WTC11 (cell line): ENCODE measurements around the gene PBX3. TPM values are rescaled to one million over a fixed set of nuclear protein-coding genes. Genes with fewer than 3 reads are reported as not detected.
A peak's percentile ranks its signal among the peaks of the same experiment; 100 is the strongest.

Experiments used
- ATAC-seq: fragments of 200-7000 bp; cut with Tn5 transposase; 2 replicates; pipeline ENCODE4 v1.10.0; 2021; ENCODE audit warnings: mild to moderate bottlenecking, moderate library complexity
- CTCF ChIA-PET: fragments of 300-600 bp; sonication (Branson Sonifier 250); formaldehyde crosslinking; loops from one replicate; lab custom pipeline; 2021; ENCODE audit warnings: antibody characterized with exemption; lab: Charles Lee
- POLR2A ChIA-PET: fragments of 350-600 bp; sonication (Branson Sonifier 250); formaldehyde crosslinking; loops from one replicate; lab custom pipeline; 2021; ENCODE audit warnings: antibody characterized with exemption; lab: Charles Lee
- DNase-seq: peaks from one replicate; pipeline ENCODE4 v3.0.0; 2021; ENCODE audit warnings: low spot score
- H3K27ac Mint-ChIP-seq: 2 replicates; pipeline ENCODE4 v1.8.0; 2021; ENCODE audit warnings: mixed read lengths
- H3K27me3 Mint-ChIP-seq: 2 replicates; pipeline ENCODE4 v1.8.0; 2021; ENCODE audit warnings: low read depth, mild to moderate bottlenecking, moderate library complexity, mixed read lengths
- H3K36me3 Mint-ChIP-seq: 2 replicates; pipeline ENCODE4 v1.8.0; 2021; ENCODE audit warnings: mixed read lengths
- H3K4me1 Mint-ChIP-seq: 2 replicates; pipeline ENCODE4 v1.8.0; 2022; ENCODE audit warnings: mixed read lengths
- H3K4me3 Mint-ChIP-seq: 2 replicates; pipeline ENCODE4 v1.8.0; 2021; ENCODE audit warnings: mild to moderate bottlenecking, moderate library complexity, mixed read lengths
- H3K9me3 Mint-ChIP-seq: 2 replicates; pipeline ENCODE4 v1.8.0; 2021; ENCODE audit warnings: mixed read lengths
- GRHL2 ChIP-seq: fragments of 250-450 bp; sonication (Bioruptor Pico); IDR thresholded peaks from 2 replicates; pipeline ENCODE4 v1.8.0; 2022; ENCODE audit warnings: mild to moderate bottlenecking, moderate library complexity; ENCODE audit not compliant: insufficient replicate concordance, severe bottlenecking
- IRF2 ChIP-seq: sonication (generic); formaldehyde crosslinking; IDR thresholded peaks from 2 replicates; pipeline ENCODE4 v1.8.0; 2022; ENCODE audit warnings: low read depth, missing genetic modification reagents, borderline replicate concordance
- NFATC4 ChIP-seq: fragments of 250-450 bp; sonication (Bioruptor Pico); IDR thresholded peaks from 2 replicates; pipeline ENCODE4 v1.9.0; 2021; ENCODE audit warnings: mild to moderate bottlenecking
- NFE2L1 ChIP-seq: sonication (generic); formaldehyde crosslinking; IDR thresholded peaks from 2 replicates; pipeline ENCODE4 v1.8.1; 2023; ENCODE audit warnings: missing genetic modification reagents
- RELA ChIP-seq: sonication (generic); formaldehyde crosslinking; IDR thresholded peaks from 2 replicates; pipeline ENCODE4 v1.8.1; 2022; ENCODE audit warnings: missing genetic modification reagents, mild to moderate bottlenecking, borderline replicate concordance
- SOX15 ChIP-seq: fragments of 250-450 bp; sonication (Bioruptor Pico); IDR thresholded peaks from 2 replicates; pipeline ENCODE4 v1.9.0; 2021; ENCODE audit warnings: mild to moderate bottlenecking
- TCF7 ChIP-seq: sonication (generic); formaldehyde crosslinking; IDR thresholded peaks from 2 replicates; pipeline ENCODE4 v1.8.0; 2022; ENCODE audit warnings: mild to moderate bottlenecking, low read depth, missing genetic modification reagents, moderate library complexity
- TEAD1 ChIP-seq: sonication (generic); formaldehyde crosslinking; IDR thresholded peaks from 2 replicates; pipeline ENCODE4 v1.8.0; 2022; ENCODE audit warnings: mild to moderate bottlenecking, missing genetic modification reagents
- total RNA-seq: library from RNA; stranded (reverse); gene quantifications from 3 replicates; pipeline ENCODE4 v1.2.3, GENCODE V29; 2021
- TF ChIP-seq, protein P1 (sequence below): sonication (generic); formaldehyde crosslinking; IDR thresholded peaks from 2 replicates; pipeline ENCODE4 v1.8.1; 2023; ENCODE audit warnings: mild to moderate bottlenecking, missing genetic modification reagents, moderate library complexity
- TF ChIP-seq, protein P2 (sequence below): sonication (generic); formaldehyde crosslinking; IDR thresholded peaks from 2 replicates; pipeline ENCODE4 v1.8.1; 2023; ENCODE audit warnings: mild to moderate bottlenecking, missing genetic modification reagents, moderate library complexity
- TF ChIP-seq, protein P3 (sequence below): sonication (generic); formaldehyde crosslinking; IDR thresholded peaks from 2 replicates; pipeline ENCODE4 v1.8.0; 2023; ENCODE audit warnings: mild to moderate bottlenecking, missing genetic modification reagents
- TF ChIP-seq, protein P4 (sequence below): sonication (generic); formaldehyde crosslinking; IDR thresholded peaks from 2 replicates; pipeline ENCODE4 v1.8.1; 2023; ENCODE audit warnings: mild to moderate bottlenecking, missing genetic modification reagents
- TF ChIP-seq, protein P5 (sequence below): sonication (generic); formaldehyde crosslinking; IDR thresholded peaks from 2 replicates; pipeline ENCODE4 v1.8.0; 2022; ENCODE audit warnings: mild to moderate bottlenecking, missing genetic modification reagents
- TF ChIP-seq, protein P6 (sequence below): sonication (generic); formaldehyde crosslinking; IDR thresholded peaks from 2 replicates; pipeline ENCODE4 v1.8.1; 2023; ENCODE audit warnings: mild to moderate bottlenecking, missing genetic modification reagents
- TF ChIP-seq, protein P7 (sequence below): sonication (generic); formaldehyde crosslinking; IDR thresholded peaks from 2 replicates; pipeline ENCODE4 v1.8.1; 2022; ENCODE audit warnings: low read depth, missing genetic modification reagents, borderline replicate concordance

PBX3 gene
- total RNA-seq, 1 experiment from 2014 or later: 48.5 TPM

DNA sequence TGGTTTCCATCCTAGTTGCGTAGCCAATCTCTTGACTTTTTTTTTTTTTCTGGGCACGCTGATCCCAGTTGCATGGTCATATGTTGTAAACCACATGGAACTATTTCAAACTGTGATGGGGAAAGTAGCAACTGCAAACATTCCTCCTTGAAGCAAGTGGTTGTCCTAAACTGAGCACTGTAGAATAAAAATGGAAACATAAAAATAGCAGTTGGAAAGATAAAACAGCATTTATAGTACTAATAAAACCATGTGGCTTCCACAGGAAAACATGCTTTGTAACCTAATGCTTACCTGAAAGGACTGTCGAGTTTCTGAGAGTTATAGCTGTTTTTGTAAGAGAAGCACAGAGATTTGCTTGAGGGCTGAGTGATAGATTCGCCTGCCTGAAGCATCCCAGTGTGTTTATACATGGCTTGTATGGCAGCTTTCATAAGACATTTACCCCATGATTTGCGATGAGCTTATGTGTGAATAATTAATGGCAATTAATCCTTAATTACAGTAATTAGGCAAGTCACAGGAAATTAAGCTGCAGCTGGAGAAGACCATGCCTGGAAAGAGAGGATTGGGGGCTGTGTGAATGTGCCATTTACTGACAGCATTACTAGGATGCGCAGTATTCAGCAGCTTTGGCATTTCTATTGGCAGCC lies 136.5 kb downstream of the PBX3 start (continued):
- TF ChIP-seq, protein P1, sequence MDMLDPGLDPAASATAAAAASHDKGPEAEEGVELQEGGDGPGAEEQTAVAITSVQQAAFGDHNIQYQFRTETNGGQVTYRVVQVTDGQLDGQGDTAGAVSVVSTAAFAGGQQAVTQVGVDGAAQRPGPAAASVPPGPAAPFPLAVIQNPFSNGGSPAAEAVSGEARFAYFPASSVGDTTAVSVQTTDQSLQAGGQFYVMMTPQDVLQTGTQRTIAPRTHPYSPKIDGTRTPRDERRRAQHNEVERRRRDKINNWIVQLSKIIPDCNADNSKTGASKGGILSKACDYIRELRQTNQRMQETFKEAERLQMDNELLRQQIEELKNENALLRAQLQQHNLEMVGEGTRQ (CRISPR knock-in tag): no peak

DNA sequence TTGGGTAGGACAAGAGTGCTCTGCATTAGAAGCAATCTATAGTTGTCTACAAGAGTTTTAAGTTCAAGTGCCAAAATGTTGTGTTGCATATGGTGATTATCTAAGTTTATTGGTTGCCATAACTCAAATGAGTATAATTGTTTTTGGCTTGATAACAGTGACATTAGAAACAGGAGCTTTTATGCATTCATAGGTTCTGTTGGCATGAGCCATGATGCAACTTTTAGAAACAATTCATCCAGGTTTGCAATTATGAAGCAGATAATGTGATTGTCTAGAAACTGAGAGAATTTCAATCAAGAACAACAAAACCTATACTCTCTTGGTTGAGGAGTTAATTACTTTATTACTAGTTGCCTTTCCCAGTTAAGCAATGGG lies 137.0 kb downstream of the PBX3 start:
- no peak for DNase-seq
- ChIA-PET POLR2A (interaction anchor here (0.5 kb wide), 1 partner anchor 171 kb away, joined by 3 read pairs; no protein-coding TSS in a partner anchor), CTCF (no interaction called here)
- Mint-ChIP-seq H3K36me3 (no peaks in the 10 kb centered on the region), H3K4me1 (peaks cover 65% of the 10 kb centered on the region), H3K27me3 (no peaks in the 10 kb centered on the region), H3K27ac (no peak overlapping the region), H3K9me3 (no peaks in the 10 kb centered on the region), H3K4me3 (no peak overlapping the region)
- ATAC-seq: no peak
- TF ChIP-seq, protein P2, sequence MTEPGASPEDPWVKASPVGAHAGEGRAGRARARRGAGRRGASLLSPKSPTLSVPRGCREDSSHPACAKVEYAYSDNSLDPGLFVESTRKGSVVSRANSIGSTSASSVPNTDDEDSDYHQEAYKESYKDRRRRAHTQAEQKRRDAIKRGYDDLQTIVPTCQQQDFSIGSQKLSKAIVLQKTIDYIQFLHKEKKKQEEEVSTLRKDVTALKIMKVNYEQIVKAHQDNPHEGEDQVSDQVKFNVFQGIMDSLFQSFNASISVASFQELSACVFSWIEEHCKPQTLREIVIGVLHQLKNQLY: no peak
- TF ChIP-seq TEAD1 (no peak), GRHL2 (no peak), SOX15 (CRISPR knock-in tag) (no peak), RELA (CRISPR knock-in tag) (no peak), NFATC4 (CRISPR knock-in tag) (no peak), IRF2 (no peak)
- TF ChIP-seq, protein P3, sequence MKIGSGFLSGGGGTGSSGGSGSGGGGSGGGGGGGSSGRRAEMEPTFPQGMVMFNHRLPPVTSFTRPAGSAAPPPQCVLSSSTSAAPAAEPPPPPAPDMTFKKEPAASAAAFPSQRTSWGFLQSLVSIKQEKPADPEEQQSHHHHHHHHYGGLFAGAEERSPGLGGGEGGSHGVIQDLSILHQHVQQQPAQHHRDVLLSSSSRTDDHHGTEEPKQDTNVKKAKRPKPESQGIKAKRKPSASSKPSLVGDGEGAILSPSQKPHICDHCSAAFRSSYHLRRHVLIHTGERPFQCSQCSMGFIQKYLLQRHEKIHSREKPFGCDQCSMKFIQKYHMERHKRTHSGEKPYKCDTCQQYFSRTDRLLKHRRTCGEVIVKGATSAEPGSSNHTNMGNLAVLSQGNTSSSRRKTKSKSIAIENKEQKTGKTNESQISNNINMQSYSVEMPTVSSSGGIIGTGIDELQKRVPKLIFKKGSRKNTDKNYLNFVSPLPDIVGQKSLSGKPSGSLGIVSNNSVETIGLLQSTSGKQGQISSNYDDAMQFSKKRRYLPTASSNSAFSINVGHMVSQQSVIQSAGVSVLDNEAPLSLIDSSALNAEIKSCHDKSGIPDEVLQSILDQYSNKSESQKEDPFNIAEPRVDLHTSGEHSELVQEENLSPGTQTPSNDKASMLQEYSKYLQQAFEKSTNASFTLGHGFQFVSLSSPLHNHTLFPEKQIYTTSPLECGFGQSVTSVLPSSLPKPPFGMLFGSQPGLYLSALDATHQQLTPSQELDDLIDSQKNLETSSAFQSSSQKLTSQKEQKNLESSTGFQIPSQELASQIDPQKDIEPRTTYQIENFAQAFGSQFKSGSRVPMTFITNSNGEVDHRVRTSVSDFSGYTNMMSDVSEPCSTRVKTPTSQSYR: no peak
- TF ChIP-seq, protein P4, sequence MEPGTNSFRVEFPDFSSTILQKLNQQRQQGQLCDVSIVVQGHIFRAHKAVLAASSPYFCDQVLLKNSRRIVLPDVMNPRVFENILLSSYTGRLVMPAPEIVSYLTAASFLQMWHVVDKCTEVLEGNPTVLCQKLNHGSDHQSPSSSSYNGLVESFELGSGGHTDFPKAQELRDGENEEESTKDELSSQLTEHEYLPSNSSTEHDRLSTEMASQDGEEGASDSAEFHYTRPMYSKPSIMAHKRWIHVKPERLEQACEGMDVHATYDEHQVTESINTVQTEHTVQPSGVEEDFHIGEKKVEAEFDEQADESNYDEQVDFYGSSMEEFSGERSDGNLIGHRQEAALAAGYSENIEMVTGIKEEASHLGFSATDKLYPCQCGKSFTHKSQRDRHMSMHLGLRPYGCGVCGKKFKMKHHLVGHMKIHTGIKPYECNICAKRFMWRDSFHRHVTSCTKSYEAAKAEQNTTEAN (CRISPR knock-in tag): no peak
- TF ChIP-seq, protein P5, sequence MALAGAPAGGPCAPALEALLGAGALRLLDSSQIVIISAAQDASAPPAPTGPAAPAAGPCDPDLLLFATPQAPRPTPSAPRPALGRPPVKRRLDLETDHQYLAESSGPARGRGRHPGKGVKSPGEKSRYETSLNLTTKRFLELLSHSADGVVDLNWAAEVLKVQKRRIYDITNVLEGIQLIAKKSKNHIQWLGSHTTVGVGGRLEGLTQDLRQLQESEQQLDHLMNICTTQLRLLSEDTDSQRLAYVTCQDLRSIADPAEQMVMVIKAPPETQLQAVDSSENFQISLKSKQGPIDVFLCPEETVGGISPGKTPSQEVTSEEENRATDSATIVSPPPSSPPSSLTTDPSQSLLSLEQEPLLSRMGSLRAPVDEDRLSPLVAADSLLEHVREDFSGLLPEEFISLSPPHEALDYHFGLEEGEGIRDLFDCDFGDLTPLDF (CRISPR knock-in tag): no peak
- TF ChIP-seq, protein P6, sequence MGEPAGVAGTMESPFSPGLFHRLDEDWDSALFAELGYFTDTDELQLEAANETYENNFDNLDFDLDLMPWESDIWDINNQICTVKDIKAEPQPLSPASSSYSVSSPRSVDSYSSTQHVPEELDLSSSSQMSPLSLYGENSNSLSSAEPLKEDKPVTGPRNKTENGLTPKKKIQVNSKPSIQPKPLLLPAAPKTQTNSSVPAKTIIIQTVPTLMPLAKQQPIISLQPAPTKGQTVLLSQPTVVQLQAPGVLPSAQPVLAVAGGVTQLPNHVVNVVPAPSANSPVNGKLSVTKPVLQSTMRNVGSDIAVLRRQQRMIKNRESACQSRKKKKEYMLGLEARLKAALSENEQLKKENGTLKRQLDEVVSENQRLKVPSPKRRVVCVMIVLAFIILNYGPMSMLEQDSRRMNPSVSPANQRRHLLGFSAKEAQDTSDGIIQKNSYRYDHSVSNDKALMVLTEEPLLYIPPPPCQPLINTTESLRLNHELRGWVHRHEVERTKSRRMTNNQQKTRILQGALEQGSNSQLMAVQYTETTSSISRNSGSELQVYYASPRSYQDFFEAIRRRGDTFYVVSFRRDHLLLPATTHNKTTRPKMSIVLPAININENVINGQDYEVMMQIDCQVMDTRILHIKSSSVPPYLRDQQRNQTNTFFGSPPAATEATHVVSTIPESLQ: no peak

DNA sequence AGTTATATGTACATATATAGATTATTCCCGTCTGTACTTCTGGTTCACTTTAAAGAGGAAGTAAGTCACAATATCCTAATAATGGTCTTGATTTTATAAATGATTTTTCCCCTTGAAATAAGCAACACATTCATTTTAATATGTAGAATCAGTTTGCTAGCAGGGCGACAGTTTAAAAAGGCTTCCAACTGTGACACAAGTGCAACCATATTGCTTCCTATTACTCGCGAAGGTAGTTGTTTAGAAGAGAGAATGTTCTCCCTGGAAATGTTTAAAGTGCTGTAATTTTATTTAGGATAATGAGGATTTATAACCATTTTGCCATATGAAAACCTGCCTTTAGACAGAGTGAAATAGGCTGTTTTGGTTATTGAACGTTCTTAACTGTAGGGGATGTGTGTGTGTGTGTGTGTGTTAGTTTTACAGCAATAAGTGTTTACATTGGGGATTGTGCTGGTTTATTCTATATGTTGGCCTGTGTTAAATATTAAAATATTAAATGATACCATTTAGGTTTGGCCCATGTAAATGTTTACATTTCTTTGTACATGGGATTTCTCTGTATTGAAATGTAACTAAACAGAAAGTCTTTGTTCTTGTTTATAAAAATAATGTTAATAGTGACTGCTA lies 138.3 kb downstream of the PBX3 start:
- Mint-ChIP-seq H3K4me3 (no peak overlapping the region; the same call in 1 of the 2 replicates), H3K4me1 (peaks cover 74% of the 10 kb centered on the region), H3K27me3 (no peaks in the 10 kb centered on the region; the same call in 1 of the 2 replicates), H3K9me3 (no peaks in the 10 kb centered on the region), H3K36me3 (no peaks in the 10 kb centered on the region), H3K27ac (peak overlapping the region; percentile 60; the same call in 1 of the 2 replicates)
- POLR2A ChIA-PET: no interaction called here
- DNase-seq (no peak), ATAC-seq (no peak)
- CTCF ChIA-PET: no interaction called here
- TF ChIP-seq, protein P4 (CRISPR knock-in tag): no peak
- TF ChIP-seq, protein P7, sequence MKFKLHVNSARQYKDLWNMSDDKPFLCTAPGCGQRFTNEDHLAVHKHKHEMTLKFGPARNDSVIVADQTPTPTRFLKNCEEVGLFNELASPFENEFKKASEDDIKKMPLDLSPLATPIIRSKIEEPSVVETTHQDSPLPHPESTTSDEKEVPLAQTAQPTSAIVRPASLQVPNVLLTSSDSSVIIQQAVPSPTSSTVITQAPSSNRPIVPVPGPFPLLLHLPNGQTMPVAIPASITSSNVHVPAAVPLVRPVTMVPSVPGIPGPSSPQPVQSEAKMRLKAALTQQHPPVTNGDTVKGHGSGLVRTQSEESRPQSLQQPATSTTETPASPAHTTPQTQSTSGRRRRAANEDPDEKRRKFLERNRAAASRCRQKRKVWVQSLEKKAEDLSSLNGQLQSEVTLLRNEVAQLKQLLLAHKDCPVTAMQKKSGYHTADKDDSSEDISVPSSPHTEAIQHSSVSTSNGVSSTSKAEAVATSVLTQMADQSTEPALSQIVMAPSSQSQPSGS (CRISPR knock-in tag): no peak
- TF ChIP-seq NFATC4 (CRISPR knock-in tag) (no peak), NFE2L1 (CRISPR knock-in tag) (no peak), TCF7 (CRISPR knock-in tag) (no peak)
- TF ChIP-seq, protein P2: no peak
